ENCODE results near the gene NPNT.

DNA sequence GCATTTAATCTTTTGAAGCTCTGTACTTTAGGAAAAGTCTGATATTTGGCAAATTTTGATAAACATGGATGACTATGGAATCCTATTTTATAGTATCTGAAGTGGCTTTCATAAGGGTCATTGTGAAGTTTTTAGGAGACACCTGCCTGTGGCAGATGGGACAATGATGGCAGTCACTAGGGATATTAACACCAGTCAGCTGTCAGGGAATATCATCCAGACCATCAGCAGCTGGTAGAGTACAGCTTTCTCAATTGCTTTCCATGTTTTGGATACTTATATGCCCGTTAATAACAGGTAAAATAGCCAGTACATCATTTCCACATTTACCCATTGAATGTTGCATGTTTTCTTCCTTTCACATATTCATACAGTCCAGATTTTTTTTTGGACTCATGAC is 39.1 kb downstream of the NPNT start:
- TF ChIP-seq POLR2AphosphoS5 (IDR thresholded peaks at IDR 0.05; ENCODE audit: low read depth, low read length) (no peak), TAF1 (IDR thresholded peaks at IDR 0.05; ENCODE audit: borderline replicate concordance, insufficient read depth, low read length) (no peak)
